GM21367 (cell line): ENCODE measurements around the gene TGFBR1.

Source experiments
- ATAC-seq: cut with Tn5 transposase; IDR thresholded peaks from one replicate; pipeline ENCODE4 v1.9.1; 2021; ENCODE audit not compliant: unreplicated experiment

Gene TGFBR1

DNA sequence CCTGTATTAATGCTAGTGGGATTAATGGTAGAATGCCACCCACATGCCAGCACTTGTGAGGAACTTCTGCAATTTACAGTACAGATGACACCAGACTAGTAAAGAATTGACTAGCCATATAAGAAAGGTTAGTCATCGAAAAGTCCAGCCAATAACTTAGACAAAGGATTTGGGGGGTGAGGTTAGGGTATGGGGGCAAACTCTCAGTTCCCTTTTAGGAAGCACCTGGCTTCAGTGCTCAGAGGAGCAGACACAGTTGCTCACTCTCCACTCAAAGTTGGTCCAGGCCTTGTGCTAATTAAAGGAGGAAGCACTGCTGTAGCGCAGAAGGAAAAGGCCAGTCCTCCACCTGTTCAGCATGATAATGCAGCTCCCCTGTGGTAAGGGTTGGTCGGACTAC is 25.2 kb downstream of the TGFBR1 start:
- peak; percentile 61 for ATAC-seq

DNA sequence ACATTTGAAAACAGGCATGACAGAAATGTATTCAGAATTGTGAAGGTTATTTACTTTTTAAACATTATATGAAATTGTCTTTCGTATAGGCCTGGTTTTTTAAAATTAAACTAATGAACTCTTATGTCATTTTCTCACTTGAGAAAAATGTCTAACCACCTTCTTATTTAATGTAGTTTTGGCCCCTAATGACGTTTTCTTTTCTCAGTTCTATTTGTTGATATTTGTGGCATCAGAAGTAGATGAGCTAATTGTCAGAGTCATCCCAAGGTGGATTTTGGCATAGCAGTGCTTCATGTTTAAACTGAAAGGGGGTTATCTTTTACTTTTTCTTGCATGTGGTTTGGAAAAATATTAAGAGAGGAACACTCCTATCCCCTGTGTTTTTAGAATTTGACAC is 28.2 kb downstream of the TGFBR1 start:
- no peak for ATAC-seq

GRCh38 chr9:99134893-99135341 is 30.0 kb downstream of the TGFBR1 start:
- ATAC-seq, result no peak

DNA sequence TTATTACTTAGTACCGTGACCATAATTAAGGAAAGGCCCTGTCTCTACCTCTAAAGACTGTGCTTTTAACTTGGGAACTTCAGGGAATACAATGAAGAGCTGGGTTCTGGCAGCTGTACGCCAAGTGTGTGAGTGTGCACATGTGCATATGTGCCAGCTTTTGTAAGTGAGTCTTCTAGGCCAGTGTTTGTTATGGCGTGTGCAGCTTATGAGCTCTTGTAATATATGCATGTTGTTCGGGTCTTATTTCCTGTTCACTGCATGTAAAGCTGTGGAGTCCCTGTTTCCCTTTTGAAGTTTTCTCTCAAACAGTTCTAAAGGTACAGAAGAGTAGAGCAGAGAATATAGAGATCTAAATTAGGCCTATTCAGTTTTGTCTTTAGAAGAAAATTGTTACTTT is 30.5 kb downstream of the TGFBR1 start:
- ATAC-seq, result no peak

DNA sequence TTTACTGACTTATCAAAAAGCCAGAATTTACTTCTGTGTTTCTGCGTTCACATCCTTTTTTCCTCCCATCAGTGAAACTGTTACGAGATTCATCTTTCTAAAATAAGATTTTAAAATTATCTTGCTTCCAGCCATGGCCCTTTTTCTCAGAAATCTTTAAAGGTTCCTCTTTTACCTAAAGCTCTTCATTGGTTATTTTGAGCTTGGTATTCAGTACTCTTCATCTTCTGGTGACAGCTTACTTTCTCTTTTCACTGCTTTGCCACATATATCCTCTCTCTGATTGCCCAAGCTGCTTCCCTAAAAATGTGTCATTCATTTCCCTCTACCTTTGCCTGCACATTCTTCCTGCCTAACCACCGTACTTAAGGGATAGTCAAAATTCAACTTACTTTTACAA is 32.3 kb downstream of the TGFBR1 start:
- no peak for ATAC-seq

DNA sequence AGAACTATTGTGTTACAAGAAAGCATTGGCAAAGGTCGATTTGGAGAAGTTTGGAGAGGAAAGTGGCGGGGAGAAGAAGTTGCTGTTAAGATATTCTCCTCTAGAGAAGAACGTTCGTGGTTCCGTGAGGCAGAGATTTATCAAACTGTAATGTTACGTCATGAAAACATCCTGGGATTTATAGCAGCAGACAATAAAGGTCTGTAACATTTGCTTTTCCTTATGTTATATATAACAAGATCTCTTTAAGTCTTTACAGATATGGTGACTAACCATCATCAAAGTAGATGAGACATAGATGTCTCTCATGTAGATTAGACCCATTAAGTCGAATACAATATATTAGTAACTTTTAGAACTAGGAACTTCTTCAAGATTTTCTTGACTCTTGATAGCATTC is 33.0 kb downstream of the TGFBR1 start:
- no peak for ATAC-seq

DNA sequence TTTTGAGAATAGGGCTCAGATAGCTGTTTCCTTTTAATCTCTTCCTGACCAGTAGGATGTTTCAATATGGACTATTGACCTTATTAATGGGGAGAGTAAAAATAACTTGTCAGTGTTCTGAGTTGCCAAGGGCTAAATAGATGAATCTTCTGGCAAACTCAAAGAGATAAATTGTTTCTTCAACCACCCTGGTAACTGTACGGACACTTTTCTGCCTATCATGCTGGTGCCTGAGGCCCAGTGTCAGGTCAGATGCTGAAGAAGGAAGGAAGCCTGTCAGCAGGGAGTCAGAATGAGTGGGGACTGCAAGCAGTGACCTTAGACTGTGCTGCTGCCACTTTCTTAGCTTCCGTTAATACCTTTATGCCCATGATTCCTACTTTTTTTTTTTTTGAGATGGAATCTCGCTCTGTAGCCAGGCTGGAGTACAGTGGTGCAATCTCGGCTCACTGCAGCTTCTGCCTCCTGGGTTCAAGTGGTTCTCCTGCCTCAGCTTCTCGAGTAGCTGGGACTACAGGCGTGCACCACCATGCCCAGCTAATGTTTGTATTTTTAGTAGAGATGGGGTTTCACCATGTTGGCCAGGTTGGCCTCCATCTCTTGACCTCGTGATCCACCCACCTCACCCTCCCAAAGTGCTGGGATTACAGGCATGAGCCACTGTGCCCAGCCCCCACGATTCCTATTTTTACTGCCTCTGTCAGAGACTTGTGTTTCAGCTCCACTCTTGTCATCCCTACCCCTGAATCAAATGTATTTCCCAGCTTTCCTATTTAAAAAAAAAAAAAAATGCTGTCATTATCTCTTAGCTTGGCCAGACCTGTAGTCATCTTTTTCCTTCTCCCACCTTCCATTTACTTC is 33.7 kb downstream of the TGFBR1 start:
- no peak for ATAC-seq

DNA sequence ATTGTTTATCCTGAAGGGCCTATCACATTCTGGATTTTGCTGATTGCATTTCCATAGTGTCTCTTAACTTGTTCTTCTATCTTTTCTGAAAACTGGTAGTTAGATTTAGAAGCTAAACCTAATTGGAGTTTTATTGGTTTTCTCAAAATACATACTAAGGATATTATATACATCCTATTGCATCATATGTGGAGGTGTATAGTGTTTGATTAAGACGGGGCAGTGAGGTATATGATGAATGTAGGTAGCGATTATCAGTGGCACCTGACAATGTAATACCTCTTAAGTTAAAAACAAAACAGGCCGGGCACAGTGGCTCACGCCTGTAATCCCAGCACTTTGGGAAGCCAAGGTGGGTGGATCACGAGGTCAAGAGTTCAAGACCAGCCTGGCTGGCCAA is 35.0 kb downstream of the TGFBR1 start:
- no peak for ATAC-seq

DNA sequence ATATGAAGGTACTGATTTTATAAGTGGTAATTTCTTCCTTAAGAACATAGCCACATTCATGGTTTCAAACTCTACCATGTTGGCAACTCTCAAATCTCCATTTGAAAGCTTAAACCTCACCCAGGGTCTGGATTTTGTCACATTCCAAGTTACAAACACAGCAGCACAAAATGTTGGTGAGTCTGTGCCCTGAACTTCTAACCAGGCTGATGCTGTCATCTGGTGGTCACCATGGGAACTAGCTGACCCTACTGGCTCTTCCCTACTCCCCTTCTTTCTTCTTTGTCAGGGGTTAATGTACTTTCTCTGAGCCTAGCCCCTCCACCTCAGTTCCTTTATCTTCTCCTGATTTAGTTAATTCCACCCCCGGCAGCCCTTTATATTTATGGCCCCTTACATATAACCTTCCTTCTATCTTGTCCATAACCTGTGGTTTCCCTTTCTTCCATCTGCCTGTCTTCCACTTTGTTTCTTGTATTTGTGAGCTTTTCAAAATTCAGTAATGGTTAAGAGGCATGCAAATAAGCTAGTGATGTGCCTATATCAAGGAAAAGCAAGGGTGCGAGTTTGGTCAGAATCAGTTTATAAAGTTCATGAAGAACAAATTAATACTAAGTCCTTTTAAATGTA is 35.9 kb downstream of the TGFBR1 start:
- ATAC-seq, result no peak

DNA sequence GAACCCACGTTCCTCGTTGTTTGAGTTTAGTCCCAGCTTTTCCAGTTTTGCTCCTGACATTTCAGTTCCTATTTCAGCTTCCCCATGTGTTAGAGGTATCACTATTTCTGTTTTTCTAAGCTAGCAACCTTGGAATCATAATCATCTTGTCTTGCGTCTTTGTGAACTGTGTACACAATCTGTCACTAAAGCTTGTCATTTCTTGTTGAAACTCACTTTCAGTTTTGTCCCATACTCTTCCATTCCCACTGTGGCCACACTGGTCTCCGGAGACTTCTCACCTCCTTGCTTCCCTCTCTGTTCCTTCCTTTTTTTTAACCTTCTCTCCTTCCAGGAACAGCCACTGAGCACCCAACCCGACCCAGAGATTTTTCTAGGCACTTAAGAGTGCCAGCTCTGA is 36.9 kb downstream of the TGFBR1 start:
- ATAC-seq, result no peak

DNA sequence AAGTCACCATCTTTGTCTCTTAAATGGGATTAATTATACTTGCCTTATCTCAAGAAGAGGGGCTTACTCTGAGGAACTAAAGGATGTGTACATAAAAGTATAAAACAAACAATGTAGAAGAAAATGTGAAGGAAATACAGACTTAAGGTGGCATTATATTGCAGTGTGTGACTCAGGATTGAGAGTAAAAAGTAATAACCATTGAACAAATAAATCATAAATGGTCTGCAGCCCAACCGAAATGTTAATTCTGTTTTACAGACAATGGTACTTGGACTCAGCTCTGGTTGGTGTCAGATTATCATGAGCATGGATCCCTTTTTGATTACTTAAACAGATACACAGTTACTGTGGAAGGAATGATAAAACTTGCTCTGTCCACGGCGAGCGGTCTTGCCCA is 37.4 kb downstream of the TGFBR1 start:
- ATAC-seq, result no peak

- ATAC-seq, result no peak
These were observed 38.7 kb downstream of the TGFBR1 start for GRCh38 chr9:99143655-99144054.

DNA sequence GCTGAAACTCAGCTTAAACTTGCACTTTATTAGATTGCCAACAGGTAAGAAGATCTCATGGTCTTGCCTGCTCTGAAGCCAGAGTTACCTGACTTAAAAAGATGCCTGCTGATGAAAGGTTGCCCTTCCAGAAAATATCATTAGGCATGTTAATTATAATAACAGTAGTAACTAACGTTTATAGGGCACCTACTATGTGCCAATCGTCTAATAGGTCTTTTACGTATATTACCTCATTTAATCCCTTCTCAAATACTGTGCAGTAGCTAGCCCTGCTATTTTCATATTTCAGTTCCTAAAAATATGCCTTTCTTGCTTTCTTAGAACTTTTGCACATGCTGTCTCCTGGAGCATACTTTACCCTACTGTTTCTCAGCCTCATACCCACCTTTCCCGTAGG is 40.1 kb downstream of the TGFBR1 start:
- no peak for ATAC-seq

DNA sequence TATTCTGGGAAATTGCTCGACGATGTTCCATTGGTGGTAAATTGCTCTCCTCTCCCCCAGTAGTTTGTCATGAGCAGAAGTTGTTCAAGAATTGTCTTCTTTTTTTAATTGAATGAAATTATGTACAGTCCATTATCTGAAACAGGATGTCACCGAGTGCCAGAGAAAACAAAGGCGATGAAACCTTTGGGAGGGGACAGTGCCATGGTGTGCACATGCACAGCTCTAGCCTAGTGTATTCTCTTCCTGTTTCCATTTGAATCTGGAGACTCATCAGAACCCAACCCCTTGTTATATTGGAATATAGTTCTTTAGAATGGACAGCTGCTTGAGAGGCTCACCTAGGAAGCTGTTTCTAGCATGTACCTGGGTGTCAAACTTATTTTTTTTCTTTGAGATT is 41.7 kb downstream of the TGFBR1 start:
- ATAC-seq, result no peak

GRCh38 chr9:99147177-99147576 is 42.3 kb downstream of the TGFBR1 start:
- no peak for ATAC-seq

DNA sequence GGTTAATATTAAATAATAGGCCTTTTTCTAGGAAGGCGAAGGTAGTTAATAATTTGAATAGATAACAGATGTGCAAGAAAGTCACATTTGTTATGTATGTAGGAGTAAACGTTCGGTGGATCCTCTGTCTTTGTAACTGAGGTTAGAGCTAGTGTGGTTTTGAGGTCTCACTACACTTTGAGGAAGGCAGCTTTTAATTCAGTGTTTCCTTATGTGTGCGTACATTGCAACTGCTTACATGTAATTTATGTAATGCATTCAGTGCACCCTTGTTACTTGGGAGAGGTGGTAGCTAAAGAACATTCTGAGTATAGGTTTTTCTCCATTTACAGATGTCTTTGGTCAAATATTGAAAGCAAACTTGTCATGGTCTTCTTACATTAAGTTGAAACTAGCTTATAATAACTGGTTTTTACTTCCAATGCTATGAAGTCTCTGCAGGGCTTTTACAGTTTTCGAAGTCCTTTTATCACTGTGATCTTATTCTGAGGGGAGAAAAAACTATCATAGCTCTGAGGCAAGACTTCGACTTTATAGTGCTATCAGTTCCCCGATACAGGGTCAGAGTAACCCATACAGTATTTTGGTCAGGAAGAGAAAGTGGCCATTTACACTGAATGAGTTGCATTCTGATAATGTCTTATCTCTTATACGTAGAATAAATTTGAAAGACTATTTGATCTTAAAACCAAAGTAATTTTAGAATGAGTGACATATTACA is 45.7 kb downstream of the TGFBR1 start:
- ATAC-seq, result no peak

GRCh38 chr9:99154356-99154755 is 49.4 kb downstream of the TGFBR1 start:
- ATAC-seq, result no peak

GRCh38 chr9:99155736-99156135 is 50.8 kb downstream of the TGFBR1 start:
- ATAC-seq, result no peak

DNA sequence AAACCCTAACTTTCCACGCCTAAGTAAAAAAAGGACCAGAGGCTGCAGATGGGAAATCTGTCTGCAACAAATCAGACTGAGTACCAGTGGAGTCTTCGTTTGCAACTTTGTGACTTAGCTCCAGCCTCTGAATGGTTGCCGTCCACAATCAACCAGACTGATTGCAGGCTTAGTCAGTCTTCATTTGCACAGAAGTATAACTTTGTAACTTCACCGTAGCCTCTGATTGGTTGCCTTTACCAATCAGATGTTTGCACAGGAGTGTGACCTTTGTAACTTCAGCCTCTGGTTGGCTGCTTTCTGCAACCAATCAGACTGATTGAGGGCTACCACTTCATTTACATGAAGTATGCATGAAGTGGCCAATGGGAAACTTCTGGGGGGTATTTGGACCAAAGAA is 53.7 kb downstream of the TGFBR1 start:
- no peak for ATAC-seq

DNA sequence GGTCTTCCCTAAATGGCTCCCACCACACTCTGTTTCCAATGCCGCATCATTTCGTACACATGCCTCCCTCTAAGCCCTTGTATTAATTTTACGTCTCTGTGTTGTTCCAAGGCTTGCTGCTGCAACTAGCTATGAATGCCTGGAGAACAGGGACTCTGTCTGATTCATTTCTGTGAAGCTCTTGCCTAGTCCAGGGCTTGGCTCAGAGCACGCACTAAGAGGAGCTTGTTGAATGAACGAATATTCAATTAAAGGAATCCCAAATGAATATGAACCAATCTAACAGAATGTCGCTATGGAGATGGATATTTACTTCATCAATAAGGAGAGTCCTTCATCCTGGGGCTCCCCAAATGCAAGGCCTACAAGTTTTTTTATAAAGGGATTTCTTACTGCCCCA is 55.3 kb downstream of the TGFBR1 start:
- ATAC-seq, result no peak

DNA sequence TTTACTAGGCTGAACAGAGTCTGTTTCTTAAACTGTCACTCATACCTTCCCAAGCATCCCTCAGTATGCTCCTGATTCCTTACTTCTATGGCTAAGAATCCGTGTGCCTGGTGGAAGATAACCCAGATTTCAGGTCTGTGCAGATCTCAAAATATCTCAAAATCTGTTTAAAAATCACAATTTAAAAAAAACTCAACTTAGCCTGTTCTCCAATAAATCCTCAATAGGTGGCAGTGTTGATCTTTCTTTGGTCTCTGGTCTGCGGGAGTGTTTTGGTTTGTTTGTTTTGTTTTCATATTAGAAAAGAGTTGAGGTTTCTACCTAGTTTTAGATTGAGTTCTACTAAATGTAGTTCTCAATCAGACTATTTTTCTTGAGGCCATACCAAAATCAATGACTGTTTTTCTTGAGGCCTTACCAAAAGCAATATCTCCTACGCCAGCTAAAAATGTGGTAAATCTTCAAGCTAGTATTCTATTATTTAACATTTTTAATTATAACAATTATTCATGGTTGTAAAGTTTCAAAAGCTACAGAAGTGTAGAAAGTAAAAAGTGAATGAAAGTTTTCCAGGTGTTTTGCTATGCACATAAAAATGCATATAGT is 57.9 kb downstream of the TGFBR1 start:
- ATAC-seq, result no peak

DNA sequence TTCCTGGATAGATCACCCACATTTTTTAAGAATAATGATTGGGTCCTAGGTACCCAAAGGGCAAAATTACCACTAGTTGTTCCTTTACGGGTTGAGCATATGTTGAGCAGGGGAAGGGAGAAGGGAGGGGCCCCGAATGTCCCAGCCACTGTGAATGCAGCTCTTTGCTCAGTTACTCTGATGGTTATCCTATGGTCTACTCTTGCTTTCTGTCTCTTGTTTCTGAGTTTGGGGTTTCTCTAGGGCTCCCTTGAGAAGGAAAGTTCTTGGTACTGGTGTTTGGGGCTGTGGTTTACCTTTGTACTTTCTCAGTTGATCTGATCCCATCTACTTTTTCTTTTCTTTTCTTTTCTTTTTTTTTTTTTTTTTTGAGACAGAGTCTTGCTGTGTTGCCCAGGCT is 61.2 kb downstream of the TGFBR1 start:
- no peak for ATAC-seq
